H1 (cell line): Measurements from ENCODE around the gene CEBPG. TPM values are rescaled to one million over a fixed set of nuclear protein-coding genes. Genes with fewer than 3 reads are reported as not detected.

Experiments
- CTCF ChIA-PET: fragments of 300-600 bp; sonication (Branson Sonifier 250); formaldehyde crosslinking; loops from one replicate; lab custom pipeline; 2021; ENCODE audit not compliant: partially characterized antibody; lab: Charles Lee
- POLR2A ChIA-PET: fragments of 300-600 bp; sonication (Branson Sonifier 250); formaldehyde crosslinking; loops from one replicate; lab custom pipeline; 2021; ENCODE audit warnings: inconsistent platforms; ENCODE audit not compliant: partially characterized antibody; lab: Charles Lee
- DNase-seq, 2 experiments: peaks; one replicate each; pipeline versions ENCODE4 v3.0.0 to v3.0.0-alpha.2; 2010 to 2022; ENCODE audit warnings: low spot score in 2 of 2, low read depth in 1 of 2, mixed read lengths in 1 of 2
- FAIRE-seq: peaks from 2 replicates; lab custom pipeline; 2011; peaks lifted over from hg19 to GRCh38; lab: Jason Lieb, UNC
- H2AFZ ChIP-seq: 2 replicates; pipeline ENCODE4 v1.8.1; 2012; ENCODE audit warnings: low read length, inconsistent platforms
- H2AK5ac ChIP-seq: 2 replicates; pipeline ENCODE4 v1.6.1; 2013; ENCODE audit warnings: low read depth, low read length
- H2BK120ac ChIP-seq: replicated peaks from 2 replicates; pipeline ENCODE3; 2013; ENCODE audit warnings: low read depth, low read length, inconsistent platforms
- H2BK12ac ChIP-seq: 2 replicates; pipeline ENCODE4 v1.6.1; 2013; ENCODE audit warnings: low read depth, low read length
- H2BK15ac ChIP-seq: 2 replicates; pipeline ENCODE4 v1.6.1; 2013; ENCODE audit warnings: low read length
- H2BK20ac ChIP-seq: 2 replicates; pipeline ENCODE4 v1.6.1; 2013; ENCODE audit warnings: low read length
- H2BK5ac ChIP-seq: 2 replicates; pipeline ENCODE4 v1.6.1; 2013; ENCODE audit warnings: low read depth, low read length
- H3K14ac ChIP-seq: 2 replicates; pipeline ENCODE4 v1.6.1; 2013; ENCODE audit warnings: inconsistent platforms; ENCODE audit not compliant: insufficient read length
- H3K18ac ChIP-seq: 2 replicates; pipeline ENCODE4 v1.6.1; 2013; ENCODE audit warnings: low read length; ENCODE audit errors: extremely low read depth
- H3K23ac ChIP-seq: 2 replicates; pipeline ENCODE4 v1.6.1; 2013; ENCODE audit warnings: inconsistent platforms; ENCODE audit not compliant: insufficient read length
- H3K23me2 ChIP-seq: 2 replicates; pipeline ENCODE4 v1.6.1; 2013; ENCODE audit warnings: low read depth, low read length
- H3K27ac ChIP-seq: 2 replicates; pipeline ENCODE4 v1.6.1; 2011; ENCODE audit warnings: low read depth, low read length, inconsistent platforms
- H3K27me3 ChIP-seq, 4 experiments: replicated peaks in 1 of 4; 1 replicate in 1 of 4; 2 replicates in 3 of 4; pipeline versions ENCODE4 v1.6.1 to v1.8.1; 2011 to 2013; ENCODE audit warnings: low read length in 3 of 4, mild to moderate bottlenecking in 3 of 4, inconsistent platforms in 2 of 4, mixed read lengths in 2 of 4, moderate library complexity in 1 of 4; ENCODE audit not compliant: control insufficient read depth in 3 of 4, insufficient read depth in 3 of 4; ENCODE audit errors: extremely low read depth in 1 of 4
- H3K36me3 ChIP-seq, 4 experiments: 2 replicates each; pipeline versions ENCODE4 v1.6.1 to v1.8.1; 2011 to 2013; ENCODE audit warnings: mild to moderate bottlenecking in 4 of 4, low read length in 3 of 4, moderate library complexity in 2 of 4, control low read depth in 1 of 4, inconsistent platforms in 1 of 4; ENCODE audit not compliant: insufficient read depth in 4 of 4, control insufficient read depth in 2 of 4
- H3K4ac ChIP-seq: replicated peaks from 2 replicates; pipeline ENCODE3; 2013; ENCODE audit warnings: low read length, low read depth, mixed read lengths, inconsistent platforms; ENCODE audit not compliant: insufficient read length
- H3K4me1 ChIP-seq, 4 experiments: replicated peaks in 1 of 4; 1 replicate in 1 of 4; 2 replicates in 3 of 4; pipeline versions ENCODE4 v1.6.1 to v1.8.1; 2011 to 2013; ENCODE audit warnings: low read length in 3 of 4, inconsistent platforms in 2 of 4, mixed read lengths in 1 of 4; ENCODE audit not compliant: insufficient read depth in 4 of 4, control insufficient read depth in 3 of 4
- H3K4me2 ChIP-seq, 2 experiments: 2 replicates each; pipeline versions ENCODE4 v1.6.1 to v1.8.1; 2011 to 2013; ENCODE audit warnings: low read depth in 2 of 2, low read length in 2 of 2, control low read depth in 1 of 2, inconsistent platforms in 1 of 2, mild to moderate bottlenecking in 1 of 2; ENCODE audit not compliant: insufficient read depth in 1 of 2
- H3K4me3 ChIP-seq, 4 experiments: fragments of 200-600, 300-600 bp in 1 of 4; sonication (generic), shearing (Covaris generic), sonication (Bioruptor Twin) in 1 of 4; 2 replicates each; pipeline versions ENCODE4 v1.5.1 to v1.8.1; 2011 to 2016; ENCODE audit warnings: low read length in 4 of 4, low read depth in 3 of 4, control low read depth in 2 of 4, inconsistent platforms in 2 of 4, mild to moderate bottlenecking in 2 of 4, mixed read lengths in 1 of 4, moderate library complexity in 1 of 4; ENCODE audit not compliant: insufficient read depth in 2 of 4; ENCODE audit errors: extremely low read depth in 1 of 4
- H3K56ac ChIP-seq: replicated peaks from 2 replicates; pipeline ENCODE3; 2013; ENCODE audit warnings: low read depth, mild to moderate bottlenecking, mixed read lengths, low read length, inconsistent platforms; ENCODE audit not compliant: insufficient read length
- H3K79me1 ChIP-seq: 2 replicates; pipeline ENCODE4 v1.6.1; 2013; ENCODE audit warnings: low read depth, low read length, control low read depth
- H3K79me2 ChIP-seq, 2 experiments: 2 replicates each; pipeline versions ENCODE4 v1.6.1 to v1.8.1; 2012 to 2013; ENCODE audit warnings: low read length in 2 of 2, mild to moderate bottlenecking in 2 of 2, inconsistent platforms in 1 of 2; ENCODE audit not compliant: insufficient read depth in 2 of 2, control insufficient read depth in 1 of 2
- H3K9ac ChIP-seq, 4 experiments: replicated peaks in 1 of 4; 1 replicate in 1 of 4; 2 replicates in 3 of 4; pipeline versions ENCODE4 v1.6.1 to v1.8.1; 2011 to 2013; ENCODE audit warnings: low read depth in 3 of 4, low read length in 3 of 4, control low read depth in 2 of 4, mild to moderate bottlenecking in 2 of 4, moderate library complexity in 2 of 4, inconsistent platforms in 1 of 4; ENCODE audit errors: extremely low read depth in 1 of 4
- H3K9me3 ChIP-seq, 2 experiments: 2 replicates each; pipeline versions ENCODE4 v1.6.1 to v1.8.1; 2012 to 2013; ENCODE audit warnings: mild to moderate bottlenecking in 2 of 2, moderate library complexity in 2 of 2, control low read depth in 1 of 2, inconsistent platforms in 1 of 2, low read depth in 1 of 2, low read length in 1 of 2, mixed read lengths in 1 of 2; ENCODE audit not compliant: insufficient read depth in 2 of 2
- H4K20me1 ChIP-seq, 2 experiments: replicated peaks in 1 of 2; 2 replicates each; pipeline versions ENCODE3 to v1.8.1; 2011 to 2013; ENCODE audit warnings: inconsistent platforms in 2 of 2, low read length in 2 of 2, mild to moderate bottlenecking in 1 of 2; ENCODE audit not compliant: insufficient read depth in 2 of 2, control insufficient read depth in 1 of 2
- H4K5ac ChIP-seq: 2 replicates; pipeline ENCODE4 v1.6.1; 2013; ENCODE audit warnings: low read length, low read depth, mixed read lengths, inconsistent platforms; ENCODE audit not compliant: insufficient read length
- H4K8ac ChIP-seq: 2 replicates; pipeline ENCODE4 v1.8.0; 2013; ENCODE audit warnings: mild to moderate bottlenecking, moderate library complexity, low read length, inconsistent platforms; ENCODE audit not compliant: insufficient read depth; ENCODE audit errors: extremely low read depth
- H4K91ac ChIP-seq: replicated peaks from 2 replicates; pipeline ENCODE3; 2013; ENCODE audit warnings: low read length, mixed read lengths, inconsistent platforms; ENCODE audit not compliant: insufficient read length
- ASH2L ChIP-seq: fragments of 200-600, 300-600 bp; sonication (generic); IDR thresholded peaks from one replicate; pipeline ENCODE4 v1.7.1; 2017; ENCODE audit warnings: low read length
- BACH1 ChIP-seq: IDR thresholded peaks from 2 replicates; pipeline ENCODE4 v1.6.1; 2012; ENCODE audit warnings: low read length, improper control_type of control experiment
- BRCA1 ChIP-seq: IDR thresholded peaks from 2 replicates; pipeline ENCODE4 v1.6.1; 2012; ENCODE audit warnings: low read depth, low read length, improper control_type of control experiment
- CBX8 ChIP-seq: fragments of 300-800, 300-1000 bp; sonication (generic); IDR thresholded peaks from 2 replicates; pipeline ENCODE4 v1.7.1; 2016; ENCODE audit warnings: low read depth, low read length, borderline replicate concordance
- E2F6 ChIP-seq: IDR thresholded peaks from 2 replicates; pipeline ENCODE4 v1.6.1; 2012; ENCODE audit warnings: inconsistent platforms
- EP300 ChIP-seq, 2 experiments: IDR thresholded peaks; 1 replicate in 1 of 2; 2 replicates in 1 of 2; pipeline ENCODE4 v1.6.1; 2011 to 2012; ENCODE audit warnings: low read depth in 2 of 2, low read length in 2 of 2, mild to moderate bottlenecking in 2 of 2, borderline replicate concordance in 1 of 2, inconsistent platforms in 1 of 2, moderate library complexity in 1 of 2
- FOSL1 ChIP-seq: IDR thresholded peaks from 2 replicates; pipeline ENCODE4 v1.6.1; 2011; ENCODE audit warnings: mild to moderate bottlenecking, low read depth, low read length, moderate library complexity; ENCODE audit not compliant: insufficient read depth
- NRF1 ChIP-seq: IDR thresholded peaks from 2 replicates; pipeline ENCODE4 v1.6.1; 2011; ENCODE audit warnings: mild to moderate bottlenecking, low read depth, low read length, improper control_type of control experiment
- RBBP5 ChIP-seq: IDR thresholded peaks from 2 replicates; pipeline ENCODE4 v1.7.1; 2012; ENCODE audit warnings: low read depth, mild to moderate bottlenecking, inconsistent platforms, low read length, moderate library complexity, borderline replicate concordance
- SP2 ChIP-seq: IDR thresholded peaks from 2 replicates; pipeline ENCODE4 v1.6.1; 2012; ENCODE audit warnings: mild to moderate bottlenecking, low read length, inconsistent platforms
- TBP ChIP-seq: IDR thresholded peaks from 2 replicates; pipeline ENCODE4 v1.6.1; 2011; ENCODE audit warnings: low read depth, low read length, improper control_type of control experiment
- TEAD4 ChIP-seq: IDR thresholded peaks from 2 replicates; pipeline ENCODE4 v1.6.1; 2012; ENCODE audit warnings: low read depth, low read length, inconsistent platforms, mixed read lengths
- WGBS, 2 experiments: shearing (Covaris generic) in 1 of 2; methylation state at CpG; one replicate each; pipeline versions ENCODE4 v1.1.6 to v1.1.7; 2013 to 2015; ENCODE audit warnings: low lambda C conversion rate in 2 of 2, mixed read lengths in 2 of 2, inconsistent platforms in 1 of 2, low coverage in 1 of 2, missing lambda C conversion rate in 1 of 2; ENCODE audit not compliant: insufficient replicate concordance in 2 of 2, insufficient coverage in 1 of 2, insufficient read length in 1 of 2; ENCODE audit errors: extremely low coverage in 1 of 2, missing lambda C conversion rate in 1 of 2; 5-methylcytosine and 5-hydroxymethylcytosine counted together
- polyA plus RNA-seq, 7 experiments: library from polyadenylated mRNA; depleted of rRNA in 3 of 7; stranded (reverse) in 5 of 7; unstranded in 2 of 7; fragments of >200 nt in 5 of 7; fragments of 200-250 nt in 2 of 7; gene quantifications; 1 replicate in 5 of 7; 2 replicates in 1 of 7; 4 replicates in 1 of 7; pipeline versions ENCODE4 v1.2.1 to v1.2.3, GENCODE V29; 2011 to 2013; ENCODE audit warnings: missing spikeins in 2 of 7, mixed read lengths in 2 of 7
- total RNA-seq: library from RNA; stranded (reverse); fragmentation: NEBNext Ultra II Directional; extraction: Animal tissue kit (Norgen Biotek cat#: 25700); gene quantifications from 2 replicates; pipeline ENCODE4 v1.2.1, GENCODE V29; 2021

Gene CEBPG
- total and polyA plus RNA-seq, 2 of the 8 experiments (the other 6 are each of a cell fraction or from before 2014, with no cell fraction given), result 12.3 to 35.4 TPM

DNA sequence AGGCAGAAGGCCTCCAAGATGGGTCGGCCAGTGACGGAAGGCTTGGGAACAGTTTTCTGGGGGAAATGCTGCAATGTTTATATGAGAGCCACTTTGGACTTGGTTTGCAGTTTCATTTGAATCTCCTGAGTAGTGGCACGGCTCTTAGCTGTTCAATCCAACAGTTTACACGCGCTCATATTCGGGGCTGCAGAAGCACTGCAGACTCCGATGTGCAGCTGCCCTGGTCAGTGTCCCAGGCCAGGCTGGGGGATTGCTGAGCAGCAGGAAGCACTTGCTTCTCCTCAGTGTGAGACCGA lies 31.7 kb downstream of the CEBPG start:
- no peak overlapping the region for H2BK120ac ChIP-seq
- FAIRE-seq (no peak), DNase-seq (no peak)
- no peak overlapping the region for H4K5ac ChIP-seq
- no peak for TF ChIP-seq TBP
- TF ChIP-seq RBBP5, result no peak
- TF ChIP-seq ASH2L, result no peak
- no peak for TF ChIP-seq FOSL1
- TF ChIP-seq TEAD4, result no peak
- TF ChIP-seq SP2, result no peak
- no peak for TF ChIP-seq CBX8
- TF ChIP-seq BACH1, result no peak
- no peak for TF ChIP-seq NRF1
- TF ChIP-seq E2F6, result no peak
- TF ChIP-seq BRCA1, result no peak
- no peak for TF ChIP-seq EP300 (IDR thresholded peaks at IDR 0.05; ENCODE audit: borderline replicate concordance in 1 of 2, low read depth in 2 of 2, low read length in 2 of 2)
- H3K79me2 ChIP-seq, result no peaks in the 10 kb centered on the region
- H3K18ac ChIP-seq, result no peak overlapping the region
- H2BK5ac ChIP-seq, result no peak overlapping the region
- no peak overlapping the region for H2BK15ac ChIP-seq
- no peak overlapping the region for H3K23ac ChIP-seq
- no peak overlapping the region for H2BK20ac ChIP-seq
- no peak overlapping the region for H4K8ac ChIP-seq
- no peaks in the 10 kb centered on the region for H3K23me2 ChIP-seq
- no peak overlapping the region for H3K4me2 ChIP-seq
- no peaks in the 10 kb centered on the region for H3K36me3 ChIP-seq
- no peaks in the 10 kb centered on the region for H3K79me1 ChIP-seq
- H3K27me3 ChIP-seq, result no peaks in the 10 kb centered on the region
- H4K20me1 ChIP-seq, result peaks cover 2 to 7% of the 10 kb centered on the region in 2 experiments
- no peak overlapping the region for H2AK5ac ChIP-seq
- H2AFZ ChIP-seq, result no peak overlapping the region
- no peak overlapping the region for H3K4me3 ChIP-seq
- H3K27ac ChIP-seq, result no peak overlapping the region
- H4K91ac ChIP-seq, result peak overlapping the region; percentile 54
- H3K14ac ChIP-seq, result no peak overlapping the region
- 97% methylated on average over 8 of the region's 8 CpGs; no CpG with 5 or more reads in 1 of the 2 experiments for WGBS, 2 experiments
- no peak overlapping the region for H2BK12ac ChIP-seq
- H3K4me1 ChIP-seq, result peaks cover 0 to 6% (median 5%) of the 10 kb centered on the region in 4 experiments; a peak in 5 of 7 replicates
- H3K9ac ChIP-seq, result no peak overlapping the region
- POLR2A ChIA-PET, result interaction anchor here (0.8 to 1.1 kb wide), 2 partner anchors 11 to 32 kb away, joined by 3 to 6 read pairs; partner anchors contain the start of gene CEBPG
- H3K4ac ChIP-seq, result no peak overlapping the region
- CTCF ChIA-PET, result interaction anchor here (0.7 to 24.5 kb wide), 18 partner anchors 8 to 373 kb away, joined by 3 to 426 read pairs (median 4); no protein-coding TSS in a partner anchor
- H3K56ac ChIP-seq, result no peak overlapping the region
- H3K9me3 ChIP-seq, result no peaks in the 10 kb centered on the region
